ENCODE measurements around the gene PXK. TPM values are rescaled to one million over a fixed set of nuclear protein-coding genes. Genes with fewer than 3 reads are reported as not detected.

PXK gene
- total RNA-seq, 1 donor from 2014 or later = 14.3 TPM

GRCh38 chr3:58404396-58404795 is 71.7 kb downstream of the PXK start:
- TF ChIP-seq EZH2phosphoT487 (IDR thresholded peaks at IDR 0.05) (no peak), CTCF (IDR thresholded peaks at IDR 0.05) (no peak), EZH2 (IDR thresholded peaks at IDR 0.05) (no peak)
- Histone ChIP-seq H4K20me1 (ENCODE audit: low read depth) (no peaks in the 10 kb centered on the region), H3K9me3 (ENCODE audit: low read depth) (no peaks in the 10 kb centered on the region), H3F3A (ENCODE audit: low read depth) (no peaks in the 10 kb centered on the region), H3K79me2 (ENCODE audit: low read depth) (no peaks in the 10 kb centered on the region), H3K27ac (no peak overlapping the region), H3K9ac (no peak overlapping the region), H3K4me1 (no peaks in the 10 kb centered on the region), H2AFZ (replicated peaks) (no peak overlapping the region), H3K4me3 (no peak overlapping the region), H3K27me3 (no peaks in the 10 kb centered on the region), H3K4me2 (no peak overlapping the region), H3K36me3 (no peaks in the 10 kb centered on the region)
- Mint-ChIP-seq H3K4me3 (no peak overlapping the region), H3K4me1 (peaks cover 10% of the 10 kb centered on the region), H3K36me3 (peaks cover 15% of the 10 kb centered on the region), H3K27ac (no peak overlapping the region), H3K27me3 (ENCODE audit: insufficient read depth, low read depth) (peaks cover 6% of the 10 kb centered on the region), H3K9me3 (no peaks in the 10 kb centered on the region)
- no peak for DNase-seq (ENCODE audit: low spot score)

- Mint-ChIP-seq H3K36me3 (peaks cover 13% of the 10 kb centered on the region), H3K27ac (no peak overlapping the region), H3K9me3 (no peaks in the 10 kb centered on the region), H3K27me3 (ENCODE audit: insufficient read depth, low read depth) (peaks cover 6% of the 10 kb centered on the region), H3K4me3 (no peak overlapping the region), H3K4me1 (peaks cover 9% of the 10 kb centered on the region)
- H3K9ac ChIP-seq = no peak overlapping the region
- H4K20me1 ChIP-seq (ENCODE audit: low read depth) = no peaks in the 10 kb centered on the region
- no peak for DNase-seq (ENCODE audit: low spot score)
- H3K36me3 ChIP-seq = no peaks in the 10 kb centered on the region
- no peak overlapping the region for H3K4me3 ChIP-seq
- H3K27ac ChIP-seq = no peak overlapping the region
- H3K27me3 ChIP-seq = no peaks in the 10 kb centered on the region
- no peaks in the 10 kb centered on the region for H3K79me2 ChIP-seq (ENCODE audit: low read depth)
- TF ChIP-seq EZH2 (IDR thresholded peaks at IDR 0.05) (no peak), EZH2phosphoT487 (IDR thresholded peaks at IDR 0.05) (no peak), CTCF (IDR thresholded peaks at IDR 0.05) (no peak)
- peaks cover 13% of the 10 kb centered on the region for H3F3A ChIP-seq (ENCODE audit: low read depth)
- H2AFZ ChIP-seq (replicated peaks) = no peak overlapping the region
- H3K4me1 ChIP-seq = peaks cover 17% of the 10 kb centered on the region
- no peaks in the 10 kb centered on the region for H3K9me3 ChIP-seq (ENCODE audit: low read depth)
- no peak overlapping the region for H3K4me2 ChIP-seq
Observed at GRCh38 chr3:58408906-58409305, 76.2 kb downstream of the PXK start.

GRCh38 chr3:58409663-58410062 is 77.0 kb downstream of the PXK start:
- Histone ChIP-seq H3K4me1 (peaks cover 23% of the 10 kb centered on the region), H2AFZ (replicated peaks) (no peak overlapping the region), H3K79me2 (ENCODE audit: low read depth) (no peaks in the 10 kb centered on the region), H3K9ac (no peak overlapping the region), H3K27ac (no peak overlapping the region), H3K4me2 (no peak overlapping the region), H4K20me1 (ENCODE audit: low read depth) (no peaks in the 10 kb centered on the region), H3K27me3 (no peaks in the 10 kb centered on the region), H3F3A (ENCODE audit: low read depth) (peaks cover 19% of the 10 kb centered on the region), H3K36me3 (no peaks in the 10 kb centered on the region), H3K9me3 (ENCODE audit: low read depth) (no peaks in the 10 kb centered on the region), H3K4me3 (no peak overlapping the region)
- no peak overlapping the region for H3K4me3 Mint-ChIP-seq
- peaks cover 2% of the 10 kb centered on the region for H3K4me1 Mint-ChIP-seq
- no peaks in the 10 kb centered on the region for H3K9me3 Mint-ChIP-seq
- no peak overlapping the region for H3K27ac Mint-ChIP-seq
- no peak for DNase-seq (ENCODE audit: low spot score)
- peaks cover 13% of the 10 kb centered on the region for H3K36me3 Mint-ChIP-seq
- no peak for TF ChIP-seq EZH2phosphoT487 (IDR thresholded peaks at IDR 0.05)
- TF ChIP-seq EZH2 (IDR thresholded peaks at IDR 0.05) = no peak
- TF ChIP-seq CTCF (IDR thresholded peaks at IDR 0.05) = no peak
- H3K27me3 Mint-ChIP-seq (ENCODE audit: insufficient read depth, low read depth) = peaks cover 6% of the 10 kb centered on the region
